Panc1 (cell line): ENCODE measurements around the gene GPR15LG. TPM values are rescaled to one million over a fixed set of nuclear protein-coding genes. Genes with fewer than 3 reads are reported as not detected.

Experiments
- ATAC-seq: fragments of 200-7000 bp; cut with Tn5 transposase; 2 replicates; pipeline ENCODE4 v1.9.1; 2020; ENCODE audit warnings: mild to moderate bottlenecking, moderate library complexity
- BruUV-seq: library from RNA; stranded (reverse); fragments of 400-500 nt; replicated peaks from 2 replicates; lab custom pipeline; 2021; lab: Mats Ljungman, UMichigan
- CTCF ChIA-PET: fragments of 300-600 bp; sonication (Branson Sonifier 250); formaldehyde crosslinking; loops from one replicate; lab custom pipeline; 2022; ENCODE audit warnings: antibody characterized with exemption; lab: Charles Lee
- POLR2A ChIA-PET: fragments of 300-600 bp; sonication (Branson Sonifier 250); formaldehyde crosslinking; loops from one replicate; lab custom pipeline; 2022; ENCODE audit warnings: antibody characterized with exemption; lab: Charles Lee
- DNase-seq: peaks from one replicate; pipeline ENCODE4 v3.0.0-alpha.2; 2010; ENCODE audit warnings: low read depth, low spot score
- H3K27ac ChIP-seq: 2 replicates; pipeline ENCODE4 v1.5.1; 2011; ENCODE audit warnings: mild to moderate bottlenecking, low read length, inconsistent platforms
- H3K27me3 ChIP-seq: fragments of 200-500 bp; sonication (Bioruptor generic); 2 replicates; pipeline ENCODE4 v1.6.0; 2014; ENCODE audit warnings: low read length, inconsistent platforms; ENCODE audit not compliant: control insufficient read depth, insufficient read depth
- H3K36me3 ChIP-seq: fragments of 200-500 bp; sonication (Bioruptor generic); 2 replicates; pipeline ENCODE4 v1.5.1; 2014; ENCODE audit warnings: inconsistent platforms, mild to moderate bottlenecking, low read length, moderate library complexity; ENCODE audit not compliant: control insufficient read depth, insufficient read depth
- H3K4me1 ChIP-seq: 2 replicates; pipeline ENCODE4 v1.5.1; 2011; ENCODE audit warnings: inconsistent platforms, mild to moderate bottlenecking, low read length, moderate library complexity; ENCODE audit not compliant: control insufficient read depth, insufficient read depth
- H3K4me3 ChIP-seq, 2 experiments: 2 replicates each; pipeline ENCODE4 v1.5.1; 2011 to 2012; ENCODE audit warnings: low read depth in 2 of 2, low read length in 2 of 2, mild to moderate bottlenecking in 2 of 2, inconsistent platforms in 1 of 2, moderate library complexity in 1 of 2
- H3K9me3 ChIP-seq: fragments of 200-500 bp; sonication (Bioruptor generic); 2 replicates; pipeline ENCODE4 v1.5.1; 2014; ENCODE audit warnings: low read depth, mild to moderate bottlenecking, inconsistent platforms, low read length, moderate library complexity; ENCODE audit not compliant: control insufficient read depth, insufficient read depth
- POLR2AphosphoS5 ChIP-seq: IDR thresholded peaks from 2 replicates; pipeline ENCODE4 v1.6.1; 2012; ENCODE audit warnings: mild to moderate bottlenecking, low read depth, low read length, moderate library complexity
- SIN3A ChIP-seq: IDR thresholded peaks from 2 replicates; pipeline ENCODE4 v1.6.1; 2012; ENCODE audit warnings: low read depth, mild to moderate bottlenecking, low read length, moderate library complexity, borderline replicate concordance; ENCODE audit not compliant: insufficient read depth
- TCF7L2 ChIP-seq: IDR thresholded peaks from 2 replicates; pipeline ENCODE4 v1.6.1; 2011; ENCODE audit warnings: mild to moderate bottlenecking, low read depth, low read length, inconsistent platforms
- in situ Hi-C: cut with HindIII; loops from 2 replicates; pipeline ENCODE4 v1.10.0; 2016; ENCODE audit warnings: low sequenced_read_pairs, low pct_unique_long_range_greater_than_20kb
- intact Hi-C: fragments of 100-400 bp; cut with micrococcal nuclease; formaldehyde crosslinking; loops from one replicate; pipeline ENCODE4 v1.10.0; 2022; ENCODE audit not compliant: unreplicated experiment
- total RNA-seq: library from RNA; stranded (reverse); gene quantifications from one replicate; pipeline ENCODE4 v1.2.1, GENCODE V29; 2021; ENCODE audit not compliant: unreplicated experiment
- TF ChIP-seq, protein P1 (sequence below): fragments of 450-650 bp; IDR thresholded peaks from 2 replicates; pipeline ENCODE4 v1.5.1; 2017; ENCODE audit warnings: mild to moderate bottlenecking
- TF ChIP-seq, protein P2 (sequence below), 2 experiments: IDR thresholded peaks; 2 replicates each; pipeline ENCODE4 v1.6.1; 2011 to 2012; ENCODE audit warnings: low read depth in 2 of 2, control low read depth in 1 of 2, low read length in 1 of 2, mild to moderate bottlenecking in 1 of 2, moderate library complexity in 1 of 2; ENCODE audit not compliant: insufficient read depth in 1 of 2

The GPR15LG gene
- total RNA-seq, 1 experiment from 2014 or later = 0.41 TPM

DNA sequence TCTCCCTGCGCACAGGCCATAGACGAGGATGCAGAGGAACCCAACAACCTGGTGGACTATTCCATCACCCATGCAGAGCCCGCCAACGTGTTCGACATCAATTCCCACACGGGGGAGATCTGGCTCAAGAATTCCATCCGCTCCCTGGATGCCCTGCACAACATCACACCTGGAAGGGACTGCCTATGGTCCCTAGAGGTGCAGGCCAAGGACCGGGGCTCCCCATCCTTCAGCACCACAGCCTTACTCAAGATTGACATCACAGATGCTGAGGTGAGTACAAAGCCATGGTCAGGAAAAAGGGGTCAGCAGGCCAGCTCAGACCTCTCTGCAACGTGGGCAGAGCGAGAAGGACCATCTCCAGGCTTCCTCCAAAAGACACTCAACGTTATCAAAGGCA is 39.5 kb downstream of the GPR15LG start:
- intact Hi-C loops = no loop called here
- in situ Hi-C loops = no loop called here
- Histone ChIP-seq H3K36me3 (no peaks in the 10 kb centered on the region), H3K27ac (no peak overlapping the region), H3K27me3 (peaks cover 25% of the 10 kb centered on the region), H3K9me3 (no peaks in the 10 kb centered on the region), H3K4me3 (no peak overlapping the region), H3K4me1 (no peaks in the 10 kb centered on the region)
- TF ChIP-seq POLR2AphosphoS5 (no peak), SIN3A (no peak), TCF7L2 (no peak)
- TF ChIP-seq, protein P1, sequence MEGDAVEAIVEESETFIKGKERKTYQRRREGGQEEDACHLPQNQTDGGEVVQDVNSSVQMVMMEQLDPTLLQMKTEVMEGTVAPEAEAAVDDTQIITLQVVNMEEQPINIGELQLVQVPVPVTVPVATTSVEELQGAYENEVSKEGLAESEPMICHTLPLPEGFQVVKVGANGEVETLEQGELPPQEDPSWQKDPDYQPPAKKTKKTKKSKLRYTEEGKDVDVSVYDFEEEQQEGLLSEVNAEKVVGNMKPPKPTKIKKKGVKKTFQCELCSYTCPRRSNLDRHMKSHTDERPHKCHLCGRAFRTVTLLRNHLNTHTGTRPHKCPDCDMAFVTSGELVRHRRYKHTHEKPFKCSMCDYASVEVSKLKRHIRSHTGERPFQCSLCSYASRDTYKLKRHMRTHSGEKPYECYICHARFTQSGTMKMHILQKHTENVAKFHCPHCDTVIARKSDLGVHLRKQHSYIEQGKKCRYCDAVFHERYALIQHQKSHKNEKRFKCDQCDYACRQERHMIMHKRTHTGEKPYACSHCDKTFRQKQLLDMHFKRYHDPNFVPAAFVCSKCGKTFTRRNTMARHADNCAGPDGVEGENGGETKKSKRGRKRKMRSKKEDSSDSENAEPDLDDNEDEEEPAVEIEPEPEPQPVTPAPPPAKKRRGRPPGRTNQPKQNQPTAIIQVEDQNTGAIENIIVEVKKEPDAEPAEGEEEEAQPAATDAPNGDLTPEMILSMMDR = no peak
- TF ChIP-seq, protein P2, sequence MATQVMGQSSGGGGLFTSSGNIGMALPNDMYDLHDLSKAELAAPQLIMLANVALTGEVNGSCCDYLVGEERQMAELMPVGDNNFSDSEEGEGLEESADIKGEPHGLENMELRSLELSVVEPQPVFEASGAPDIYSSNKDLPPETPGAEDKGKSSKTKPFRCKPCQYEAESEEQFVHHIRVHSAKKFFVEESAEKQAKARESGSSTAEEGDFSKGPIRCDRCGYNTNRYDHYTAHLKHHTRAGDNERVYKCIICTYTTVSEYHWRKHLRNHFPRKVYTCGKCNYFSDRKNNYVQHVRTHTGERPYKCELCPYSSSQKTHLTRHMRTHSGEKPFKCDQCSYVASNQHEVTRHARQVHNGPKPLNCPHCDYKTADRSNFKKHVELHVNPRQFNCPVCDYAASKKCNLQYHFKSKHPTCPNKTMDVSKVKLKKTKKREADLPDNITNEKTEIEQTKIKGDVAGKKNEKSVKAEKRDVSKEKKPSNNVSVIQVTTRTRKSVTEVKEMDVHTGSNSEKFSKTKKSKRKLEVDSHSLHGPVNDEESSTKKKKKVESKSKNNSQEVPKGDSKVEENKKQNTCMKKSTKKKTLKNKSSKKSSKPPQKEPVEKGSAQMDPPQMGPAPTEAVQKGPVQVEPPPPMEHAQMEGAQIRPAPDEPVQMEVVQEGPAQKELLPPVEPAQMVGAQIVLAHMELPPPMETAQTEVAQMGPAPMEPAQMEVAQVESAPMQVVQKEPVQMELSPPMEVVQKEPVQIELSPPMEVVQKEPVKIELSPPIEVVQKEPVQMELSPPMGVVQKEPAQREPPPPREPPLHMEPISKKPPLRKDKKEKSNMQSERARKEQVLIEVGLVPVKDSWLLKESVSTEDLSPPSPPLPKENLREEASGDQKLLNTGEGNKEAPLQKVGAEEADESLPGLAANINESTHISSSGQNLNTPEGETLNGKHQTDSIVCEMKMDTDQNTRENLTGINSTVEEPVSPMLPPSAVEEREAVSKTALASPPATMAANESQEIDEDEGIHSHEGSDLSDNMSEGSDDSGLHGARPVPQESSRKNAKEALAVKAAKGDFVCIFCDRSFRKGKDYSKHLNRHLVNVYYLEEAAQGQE (IDR thresholded peaks at IDR 0.05; ENCODE audit: insufficient read depth in 1 of 2, low read depth in 2 of 2, low read length in 1 of 2) = no peak
- DNase-seq (no peak), ATAC-seq (no peak)
- POLR2A ChIA-PET = no interaction called here
- no TSS peak for BruUV-seq
- CTCF ChIA-PET = interaction anchor here (0.7 kb wide), 1 partner anchor 61 kb away, joined by 3 read pairs; no protein-coding TSS in a partner anchor

DNA sequence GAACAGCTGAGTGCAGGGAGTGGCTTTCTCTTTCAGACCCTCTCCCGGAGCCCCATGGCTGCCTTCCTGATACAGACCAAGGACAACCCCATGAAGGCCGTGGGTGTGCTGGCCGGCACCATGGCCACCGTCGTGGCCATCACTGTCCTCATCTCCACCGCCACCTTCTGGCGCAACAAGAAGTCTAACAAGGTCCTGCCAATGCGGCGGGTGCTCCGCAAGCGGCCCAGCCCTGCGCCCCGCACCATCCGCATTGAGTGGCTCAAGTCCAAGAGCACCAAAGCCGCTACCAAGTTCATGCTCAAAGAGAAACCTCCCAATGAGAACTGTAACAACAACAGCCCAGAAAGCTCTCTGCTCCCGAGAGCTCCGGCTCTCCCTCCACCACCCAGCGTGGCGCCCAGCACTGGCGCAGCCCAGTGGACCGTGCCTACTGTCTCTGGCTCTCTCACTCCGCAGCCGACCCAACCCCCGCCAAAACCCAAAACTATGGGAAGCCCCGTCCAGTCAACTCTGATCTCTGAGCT is 40.5 kb downstream of the GPR15LG start:
- H3K4me1 ChIP-seq = no peaks in the 10 kb centered on the region
- ChIA-PET POLR2A (no interaction called here), CTCF (no interaction called here)
- no peaks in the 10 kb centered on the region for H3K9me3 ChIP-seq
- TF ChIP-seq, protein P1 = no peak
- TF ChIP-seq SIN3A (no peak), POLR2AphosphoS5 (no peak), TCF7L2 (no peak)
- TF ChIP-seq, protein P2 (IDR thresholded peaks at IDR 0.05; ENCODE audit: insufficient read depth in 1 of 2, low read depth in 2 of 2, low read length in 1 of 2) = no peak
- H3K4me3 ChIP-seq = no peak overlapping the region
- no peak overlapping the region for H3K27ac ChIP-seq
- BruUV-seq = no TSS peak
- peaks cover 19% of the 10 kb centered on the region for H3K27me3 ChIP-seq
- H3K36me3 ChIP-seq = no peaks in the 10 kb centered on the region
- intact Hi-C loops = no loop called here
- ATAC-seq (no peak), DNase-seq (no peak)
- in situ Hi-C loops = no loop called here
